ENCODE measurements around the gene CTRB2. TPM values are rescaled to one million over a fixed set of nuclear protein-coding genes. Genes with fewer than 3 reads are reported as not detected.

CTRB2 gene
- total and polyA plus RNA-seq, 2 donors from 2014 or later = not detected

DNA sequence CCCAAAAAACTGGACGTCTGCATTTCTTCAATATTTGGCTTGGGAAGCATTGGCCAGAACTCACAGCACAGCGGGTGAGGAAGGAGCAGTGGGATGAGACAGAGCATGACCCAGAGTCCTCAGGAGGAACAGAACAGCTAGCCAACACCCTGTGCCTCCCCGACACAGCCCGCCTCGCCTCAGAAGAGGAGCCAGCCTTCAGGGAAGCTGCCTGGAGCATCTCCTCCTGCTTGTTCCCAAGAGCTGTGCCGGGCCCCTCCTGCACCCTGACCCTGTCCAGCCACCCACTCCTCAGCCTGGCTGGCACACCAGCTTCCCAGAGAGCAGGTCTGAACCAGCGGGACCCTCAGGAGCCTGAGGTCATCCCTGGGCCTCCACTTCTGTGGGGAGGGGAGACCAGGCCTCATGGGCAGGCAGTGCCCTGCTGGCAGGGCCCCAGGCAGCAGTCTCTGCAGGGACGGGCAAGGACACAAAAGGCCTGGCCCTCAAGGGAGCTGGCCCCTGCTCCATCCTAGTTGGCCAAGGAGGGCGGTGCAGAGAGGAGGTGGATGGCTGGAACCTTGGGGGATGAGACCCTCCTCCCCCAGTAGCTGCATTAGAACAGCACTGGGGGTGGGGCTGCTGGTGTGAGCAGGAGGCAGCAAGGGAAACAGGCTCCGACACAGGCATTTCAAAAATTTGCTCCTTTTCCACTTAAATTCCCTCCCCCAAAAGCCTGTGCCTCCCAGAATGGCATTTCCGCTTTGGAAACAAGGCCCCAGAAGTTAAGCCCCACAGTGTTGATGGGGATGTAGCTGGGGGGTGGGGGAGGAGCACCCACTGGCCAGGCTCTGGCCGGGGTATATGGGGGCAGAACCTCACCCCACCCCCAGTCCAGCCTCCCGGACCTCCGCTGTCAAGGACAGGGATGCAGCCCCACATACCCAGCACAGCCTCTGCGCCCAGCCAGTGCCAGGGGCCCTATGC, 46.3 kb upstream of the CTRB2 start:
- peak overlapping the region; percentile 55 to 86 for H3K27ac ChIP-seq (ENCODE audit: low read depth in 2 of 2, low read length in 2 of 2)
- H3K4me1 ChIP-seq (ENCODE audit: control insufficient read depth in 2 of 3, insufficient read depth in 2 of 3, low read depth in 1 of 3, low read length in 3 of 3) = peaks cover 0 to 76% (median 59%) of the 10 kb centered on the region in 3 donors
- no peaks in the 10 kb centered on the region for H3K9me3 ChIP-seq (ENCODE audit: control insufficient read depth in 2 of 3, insufficient read depth in 1 of 3, low read length in 3 of 3)
- no peaks in the 10 kb centered on the region for H3K27me3 ChIP-seq (ENCODE audit: control insufficient read depth, insufficient read depth, low read length)
- FAIRE-seq (no peak), DNase-seq (peak in 4 of 5 donors; percentile 53 to 83 (median 74))
- H3K9ac ChIP-seq (ENCODE audit: low read length in 3 of 3) = peak overlapping the region in 2 of 3 donors; percentile 16 to 19
- H3K4me3 ChIP-seq (ENCODE audit: low read length in 3 of 3) = no peak overlapping the region
- no peaks in the 10 kb centered on the region for H3K36me3 ChIP-seq (ENCODE audit: control insufficient read depth in 2 of 3, insufficient read depth in 3 of 3, low read length in 3 of 3)
- TF ChIP-seq, protein P1, sequence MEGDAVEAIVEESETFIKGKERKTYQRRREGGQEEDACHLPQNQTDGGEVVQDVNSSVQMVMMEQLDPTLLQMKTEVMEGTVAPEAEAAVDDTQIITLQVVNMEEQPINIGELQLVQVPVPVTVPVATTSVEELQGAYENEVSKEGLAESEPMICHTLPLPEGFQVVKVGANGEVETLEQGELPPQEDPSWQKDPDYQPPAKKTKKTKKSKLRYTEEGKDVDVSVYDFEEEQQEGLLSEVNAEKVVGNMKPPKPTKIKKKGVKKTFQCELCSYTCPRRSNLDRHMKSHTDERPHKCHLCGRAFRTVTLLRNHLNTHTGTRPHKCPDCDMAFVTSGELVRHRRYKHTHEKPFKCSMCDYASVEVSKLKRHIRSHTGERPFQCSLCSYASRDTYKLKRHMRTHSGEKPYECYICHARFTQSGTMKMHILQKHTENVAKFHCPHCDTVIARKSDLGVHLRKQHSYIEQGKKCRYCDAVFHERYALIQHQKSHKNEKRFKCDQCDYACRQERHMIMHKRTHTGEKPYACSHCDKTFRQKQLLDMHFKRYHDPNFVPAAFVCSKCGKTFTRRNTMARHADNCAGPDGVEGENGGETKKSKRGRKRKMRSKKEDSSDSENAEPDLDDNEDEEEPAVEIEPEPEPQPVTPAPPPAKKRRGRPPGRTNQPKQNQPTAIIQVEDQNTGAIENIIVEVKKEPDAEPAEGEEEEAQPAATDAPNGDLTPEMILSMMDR (IDR thresholded peaks at IDR 0.05; ENCODE audit: borderline replicate concordance, extremely low read depth, insufficient read depth) = no peak
- intact Hi-C loops (cut with DNase I) = no loop called here

DNA sequence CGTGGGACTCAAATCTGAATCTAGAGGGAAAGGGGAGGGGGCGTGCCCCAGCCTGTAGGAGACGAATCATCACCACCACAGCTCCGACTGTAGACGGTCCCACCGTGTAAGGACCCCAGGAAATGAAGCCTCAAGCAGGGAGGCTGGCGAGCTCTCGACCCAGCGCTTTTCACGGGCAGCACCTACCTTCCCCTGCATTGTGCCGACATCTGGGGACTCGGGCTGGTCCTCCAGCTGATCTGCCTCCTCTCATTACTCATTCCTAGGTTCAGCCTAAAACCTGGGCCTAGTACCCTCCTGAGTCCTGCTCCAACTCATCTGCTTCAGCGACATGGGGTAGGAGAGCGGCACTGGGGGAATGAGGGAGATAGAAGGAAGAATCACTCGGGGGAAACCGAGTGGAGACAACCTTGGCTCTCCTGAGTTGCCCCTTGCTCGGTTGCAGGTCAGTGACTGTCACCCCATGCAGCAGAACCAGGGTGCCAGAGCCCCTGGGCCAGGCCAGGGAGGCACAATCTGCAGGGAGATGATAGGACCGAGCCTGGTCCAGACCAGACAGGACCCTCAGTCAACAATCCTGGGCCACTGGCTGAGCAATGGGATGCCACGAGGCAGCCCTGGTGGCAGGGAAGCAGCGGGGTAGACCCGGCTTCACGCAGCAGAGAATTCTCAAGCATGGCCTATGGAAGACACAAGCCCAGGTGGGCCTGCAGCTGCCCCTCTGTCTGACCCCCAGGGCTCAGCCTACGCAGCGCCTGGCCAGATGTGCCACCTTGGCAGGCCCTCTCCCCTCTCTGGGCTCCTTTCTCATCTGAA, 45.3 kb upstream of the CTRB2 start:
- H3K9ac ChIP-seq (ENCODE audit: low read length in 3 of 3) = peak overlapping the region in 1 of 3 donors; percentile 65
- H3K4me1 ChIP-seq (ENCODE audit: control insufficient read depth in 2 of 3, insufficient read depth in 2 of 3, low read depth in 1 of 3, low read length in 3 of 3) = peaks cover 0 to 76% (median 68%) of the 10 kb centered on the region in 3 donors
- H3K36me3 ChIP-seq (ENCODE audit: control insufficient read depth in 2 of 3, insufficient read depth in 3 of 3, low read length in 3 of 3) = no peaks in the 10 kb centered on the region
- H3K4me3 ChIP-seq (ENCODE audit: low read length in 3 of 3) = peak overlapping the region in 2 of 3 donors; percentile 20 to 48
- H3K27ac ChIP-seq (ENCODE audit: low read depth in 2 of 2, low read length in 2 of 2) = peak overlapping the region; percentile 74 to 86
- FAIRE-seq (no peak), DNase-seq (peak in 2 of 5 donors; percentile 63)
- H3K27me3 ChIP-seq (ENCODE audit: control insufficient read depth, insufficient read depth, low read length) = no peaks in the 10 kb centered on the region
- TF ChIP-seq, protein P1 (IDR thresholded peaks at IDR 0.05; ENCODE audit: borderline replicate concordance, extremely low read depth, insufficient read depth) = no peak
- no peaks in the 10 kb centered on the region for H3K9me3 ChIP-seq (ENCODE audit: control insufficient read depth in 2 of 3, insufficient read depth in 1 of 3, low read length in 3 of 3)
- intact Hi-C loops (cut with DNase I) = no loop called here

DNA sequence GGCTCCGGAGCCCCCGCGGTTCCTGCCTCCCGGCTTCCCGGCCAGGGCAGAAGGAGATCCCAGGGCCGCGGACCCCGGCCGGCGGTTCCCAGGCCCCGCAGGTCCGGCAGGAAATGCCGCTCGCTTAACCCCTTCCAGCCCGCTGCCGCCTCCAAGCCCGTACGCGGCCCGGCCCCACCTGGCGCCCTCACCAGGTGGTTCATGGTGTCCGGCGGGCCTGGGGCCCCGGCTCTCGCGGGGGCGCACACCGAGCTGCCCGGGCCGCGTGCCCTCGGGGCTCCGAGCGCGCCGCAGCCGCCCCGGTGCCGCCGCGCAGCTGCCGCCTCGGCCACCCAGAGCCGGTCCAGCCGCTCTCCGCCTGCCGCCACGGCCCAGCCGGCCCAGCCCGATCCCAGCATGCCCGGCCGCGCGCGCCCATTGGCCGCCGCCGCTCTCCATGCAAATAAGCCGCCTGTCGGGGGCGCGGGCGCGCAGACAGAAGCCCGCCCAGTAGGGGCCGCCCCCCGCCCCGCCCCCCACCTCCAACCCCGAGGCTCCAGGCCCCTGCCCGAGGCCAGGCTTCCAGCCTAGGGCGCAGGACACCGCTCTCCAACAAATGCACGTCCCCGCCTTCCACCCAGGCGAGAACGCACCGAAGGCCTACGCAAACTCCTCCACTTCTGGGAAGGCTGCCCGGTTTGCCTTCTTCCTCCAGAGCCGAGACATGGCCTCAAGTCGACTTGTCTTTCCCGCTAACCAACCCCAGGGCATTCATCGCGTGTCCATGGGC, 44.5 kb upstream of the CTRB2 start, which contains the start of gene BCAR1:
Gene BCAR1, minus strand, starts transcription at position 345 of the 769 bp plus-strand sequence. Its CDS starts 142 bp downstream, at position 203.
- H3K27ac ChIP-seq (ENCODE audit: low read depth in 2 of 2, low read length in 2 of 2) = peak within 1 kb of the TSS; percentile 93 to 97
- TF ChIP-seq, protein P1 (IDR thresholded peaks at IDR 0.05; ENCODE audit: borderline replicate concordance, extremely low read depth, insufficient read depth) = no peak
- no peaks in the 10 kb centered on the region for H3K9me3 ChIP-seq (ENCODE audit: control insufficient read depth in 2 of 3, insufficient read depth in 1 of 3, low read length in 3 of 3)
- H3K36me3 ChIP-seq (ENCODE audit: control insufficient read depth in 2 of 3, insufficient read depth in 3 of 3, low read length in 3 of 3) = no peaks in the 10 kb centered on the region
- DNase-seq = peak; percentile 92 to 97 (median 95)
- peak within 1 kb of the TSS; percentile 38 to 91 (median 66) for H3K9ac ChIP-seq (ENCODE audit: low read length in 3 of 3)
- intact Hi-C loops (cut with DNase I) = no loop called here
- H3K4me3 ChIP-seq (ENCODE audit: low read length in 3 of 3) = peak within 1 kb of the TSS; percentile 46 to 84 (median 53)
- no peak for FAIRE-seq
- no peaks in the 10 kb centered on the region for H3K27me3 ChIP-seq (ENCODE audit: control insufficient read depth, insufficient read depth, low read length)
- peaks cover 0 to 76% (median 72%) of the 10 kb centered on the region in 3 donors for H3K4me1 ChIP-seq (ENCODE audit: control insufficient read depth in 2 of 3, insufficient read depth in 2 of 3, low read depth in 1 of 3, low read length in 3 of 3)

All from kidney (tissue), 14 donors.